Stomach (tissue), 4 donors: ENCODE data around the gene PMS2.
"Not testable (repeated sequence)": the region's sequence is repeated elsewhere in the genome, so short reads cannot be mapped to it uniquely, and the experiment has no call there.

Source experiments
- EP300 ChIP-seq: sonication (generic); formaldehyde crosslinking; IDR thresholded peaks from one replicate; pipeline ENCODE4 v1.6.1; 2017; ENCODE audit warnings: antibody characterized with exemption
- POLR2A ChIP-seq, 4 donors: fragments of 450-650 bp; IDR thresholded peaks; one replicate each; pipeline ENCODE4 v1.6.1; 2016; ENCODE audit warnings: antibody characterized with exemption in 4 of 4, control low read depth in 2 of 4, mild to moderate bottlenecking in 1 of 4, moderate library complexity in 1 of 4
- POLR2AphosphoS5 ChIP-seq, 3 donors: sonication (generic); formaldehyde crosslinking; IDR thresholded peaks; one replicate each; pipeline ENCODE4 v1.6.1; 2016; ENCODE audit warnings: antibody characterized with exemption in 3 of 3
- TF ChIP-seq, protein P1 (sequence below), 7 experiments: fragments of 450-650 bp in 4 of 7; fragments of 200-600 bp in 3 of 7; sonication (generic) in 3 of 7; IDR thresholded peaks; one replicate each; pipeline ENCODE4 v1.5.1; 2016 to 2019; ENCODE audit warnings: antibody characterized with exemption in 7 of 7, control low read depth in 2 of 7, mild to moderate bottlenecking in 1 of 7

DNA sequence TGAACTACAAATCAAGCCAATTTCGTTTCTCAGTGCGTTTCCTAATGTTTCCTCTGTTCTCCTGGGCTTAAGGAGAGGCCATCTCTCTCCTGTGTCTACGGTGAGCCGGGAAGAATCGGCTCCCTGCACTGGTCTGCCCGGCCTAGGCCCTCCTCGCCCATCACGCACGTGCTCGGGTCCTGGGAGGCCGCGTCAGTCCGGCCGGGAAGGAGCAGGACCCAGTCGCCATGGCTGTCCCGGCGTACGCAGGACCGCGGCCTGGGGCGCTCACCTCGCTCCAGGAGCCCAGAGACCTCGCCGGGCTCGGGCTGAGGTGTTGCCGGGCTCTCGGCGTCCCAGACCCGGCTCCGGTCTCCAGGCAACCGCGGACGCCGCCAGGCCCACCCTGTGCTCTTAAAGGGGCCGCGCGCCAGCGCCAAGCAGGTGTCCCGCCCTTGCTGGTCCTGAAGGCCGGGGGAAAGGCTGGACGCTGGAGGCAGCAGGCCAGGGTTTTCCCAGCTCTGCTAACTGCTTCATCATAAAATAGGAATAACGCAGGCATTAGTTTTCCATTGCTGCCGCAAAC is 38.4 kb downstream of the PMS2 start, which contains the start of gene RSPH10B:
- TF ChIP-seq POLR2AphosphoS5 (IDR thresholded peaks at IDR 0.05); EP300; POLR2A (IDR thresholded peaks at IDR 0.05): not testable (repeated sequence)
- TF ChIP-seq, protein P1, sequence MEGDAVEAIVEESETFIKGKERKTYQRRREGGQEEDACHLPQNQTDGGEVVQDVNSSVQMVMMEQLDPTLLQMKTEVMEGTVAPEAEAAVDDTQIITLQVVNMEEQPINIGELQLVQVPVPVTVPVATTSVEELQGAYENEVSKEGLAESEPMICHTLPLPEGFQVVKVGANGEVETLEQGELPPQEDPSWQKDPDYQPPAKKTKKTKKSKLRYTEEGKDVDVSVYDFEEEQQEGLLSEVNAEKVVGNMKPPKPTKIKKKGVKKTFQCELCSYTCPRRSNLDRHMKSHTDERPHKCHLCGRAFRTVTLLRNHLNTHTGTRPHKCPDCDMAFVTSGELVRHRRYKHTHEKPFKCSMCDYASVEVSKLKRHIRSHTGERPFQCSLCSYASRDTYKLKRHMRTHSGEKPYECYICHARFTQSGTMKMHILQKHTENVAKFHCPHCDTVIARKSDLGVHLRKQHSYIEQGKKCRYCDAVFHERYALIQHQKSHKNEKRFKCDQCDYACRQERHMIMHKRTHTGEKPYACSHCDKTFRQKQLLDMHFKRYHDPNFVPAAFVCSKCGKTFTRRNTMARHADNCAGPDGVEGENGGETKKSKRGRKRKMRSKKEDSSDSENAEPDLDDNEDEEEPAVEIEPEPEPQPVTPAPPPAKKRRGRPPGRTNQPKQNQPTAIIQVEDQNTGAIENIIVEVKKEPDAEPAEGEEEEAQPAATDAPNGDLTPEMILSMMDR (IDR thresholded peaks at IDR 0.05) = not testable (repeated sequence)
